GM12891 (cell line): ENCODE measurements around the gene SIGLEC9.

Source experiments
- DNase-seq: peaks from one replicate; pipeline ENCODE4 v3.0.0; 2011; ENCODE audit warnings: low spot score; ENCODE audit not compliant: insufficient read length
- FAIRE-seq: peaks from 2 replicates; lab custom pipeline; 2011; peaks lifted over from hg19 to GRCh38; lab: Jason Lieb, UNC
- PAX5 ChIP-seq: IDR thresholded peaks from 2 replicates; pipeline ENCODE4 v1.6.1; 2011; ENCODE audit warnings: low read length, moderate library complexity, mild to moderate bottlenecking; ENCODE audit not compliant: insufficient read depth, severe bottlenecking
- POLR2A ChIP-seq: IDR thresholded peaks from 2 replicates; pipeline ENCODE4 v1.6.1; 2011; ENCODE audit warnings: low read depth, low read length, control low read depth
- POLR2AphosphoS5 ChIP-seq: IDR thresholded peaks from 2 replicates; pipeline ENCODE4 v1.6.1; 2011; ENCODE audit warnings: low read depth, low read length, control low read depth
- POU2F2 ChIP-seq: IDR thresholded peaks from 2 replicates; pipeline ENCODE4 v1.6.1; 2011; ENCODE audit warnings: low read depth, mild to moderate bottlenecking, control low read depth, low read length, moderate library complexity
- SPI1 ChIP-seq: IDR thresholded peaks from 2 replicates; pipeline ENCODE4 v1.6.1; 2011; ENCODE audit warnings: low read depth, low read length, control low read depth
- TAF1 ChIP-seq: IDR thresholded peaks from 2 replicates; pipeline ENCODE4 v1.6.1; 2011; ENCODE audit warnings: low read depth, low read length, control low read depth

Gene SIGLEC9

DNA sequence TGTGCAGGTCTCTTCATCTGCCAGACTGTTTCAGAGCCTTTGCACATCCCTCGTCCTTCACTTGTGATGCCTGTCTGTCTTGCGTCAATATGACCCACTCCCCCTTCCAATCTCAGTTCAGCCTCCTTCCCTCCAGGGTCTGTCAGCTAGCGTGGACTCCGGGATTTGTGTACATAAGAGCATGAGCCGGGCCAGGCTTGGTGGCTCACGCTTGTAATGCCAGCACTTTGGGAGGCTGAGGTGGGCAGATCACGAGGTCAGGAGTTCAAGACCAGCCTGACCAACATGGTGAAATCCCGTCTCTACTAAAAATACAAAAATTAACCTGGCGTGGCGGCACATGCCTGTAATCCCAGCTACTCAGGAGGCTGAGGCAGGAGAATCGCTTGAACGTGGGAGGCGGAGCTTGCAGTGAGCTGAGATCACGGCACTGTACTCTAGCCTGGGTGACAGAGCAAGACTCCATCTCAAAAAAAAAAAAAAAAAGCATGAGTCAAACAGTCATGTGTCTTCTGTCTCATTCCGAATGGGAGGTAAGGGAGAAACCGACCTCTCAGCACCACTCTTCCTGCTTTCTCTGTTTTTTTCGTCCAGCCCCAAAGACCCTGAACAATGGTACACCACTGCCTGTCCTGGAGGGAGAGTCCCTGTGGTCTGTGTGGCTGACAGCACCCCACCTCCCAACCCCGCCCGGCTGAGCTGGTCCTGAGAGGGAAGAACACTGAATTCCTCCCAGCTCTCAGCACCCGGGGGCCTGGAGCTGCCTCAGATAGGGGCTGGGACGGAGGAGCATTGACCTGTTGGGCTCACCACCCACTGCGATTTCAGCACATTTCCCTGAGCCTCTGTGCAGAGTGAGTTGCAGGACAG lies 2.4 kb upstream of the SIGLEC9 start:
- FAIRE-seq: no peak
- TF ChIP-seq POLR2AphosphoS5 (no peak), POU2F2 (no peak), PAX5 (no peak), TAF1 (no peak), POLR2A (no peak), SPI1 (no peak)
- DNase-seq: no peak

DNA sequence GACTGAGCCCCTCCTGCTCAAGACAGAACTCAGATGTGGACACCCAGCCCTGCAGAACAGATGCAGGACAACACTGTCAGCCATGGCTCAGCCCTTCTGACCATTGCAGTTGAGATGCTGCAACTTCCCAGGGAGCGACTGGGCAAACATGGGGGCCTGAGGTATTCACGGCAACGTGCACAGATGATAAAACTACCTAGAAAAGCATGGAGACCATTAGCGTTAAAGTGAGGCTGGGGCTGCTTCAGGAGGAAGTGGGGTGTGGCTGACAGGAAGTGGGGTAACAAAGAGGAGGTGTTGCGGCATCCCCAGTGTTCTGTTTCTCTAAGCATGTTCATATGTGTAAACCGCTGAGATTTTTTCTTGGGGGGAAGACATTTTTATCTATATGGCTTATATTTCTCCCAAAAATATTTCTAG lies 1.3 kb upstream of the SIGLEC9 start:
- DNase-seq: no peak
- no peak for FAIRE-seq
- TF ChIP-seq PAX5 (no peak), POU2F2 (no peak), TAF1 (no peak), SPI1 (peak; percentile 47; the same call in 1 of the 2 replicates), POLR2A (no peak), POLR2AphosphoS5 (no peak)

DNA sequence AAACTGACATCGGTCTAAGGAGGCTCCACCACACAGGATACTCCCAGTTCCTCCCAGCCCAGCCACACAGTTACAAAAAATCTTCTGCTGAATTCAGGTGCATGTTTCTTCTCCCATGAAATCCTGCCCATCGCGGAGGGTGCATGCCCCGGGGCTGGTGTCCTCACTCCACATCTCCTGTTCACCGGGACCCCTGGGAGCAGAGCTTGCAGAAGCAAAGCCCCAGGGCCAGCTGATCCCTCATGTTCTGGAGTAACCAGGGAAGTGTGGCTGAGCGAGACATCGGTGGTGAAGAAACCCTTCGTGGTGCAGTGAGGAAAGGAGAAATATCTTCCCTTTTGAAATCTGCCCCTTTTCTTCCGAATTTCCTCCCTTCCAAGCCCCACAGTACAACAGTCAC lies 904 bp upstream of the SIGLEC9 start:
- no peak for FAIRE-seq
- no peak for DNase-seq

DNA sequence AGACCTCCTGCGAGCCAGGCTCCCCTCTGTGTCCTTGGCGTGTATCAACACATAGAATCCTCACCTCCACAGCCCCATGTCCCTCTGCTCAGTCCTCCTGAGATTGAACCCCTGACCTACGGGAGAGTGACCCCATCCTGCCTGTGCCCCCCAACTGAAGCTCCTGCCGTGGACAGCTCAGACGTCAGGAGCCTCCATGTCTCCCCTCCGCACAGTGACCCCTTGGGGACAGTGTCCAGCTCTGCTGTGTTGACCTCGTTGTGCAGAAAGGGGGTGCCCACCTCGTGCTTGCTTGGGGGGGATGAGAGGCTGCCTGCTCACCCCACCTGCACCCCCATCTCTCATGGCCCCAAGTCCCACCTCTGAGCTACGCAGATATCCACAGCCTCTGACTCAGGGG lies 490 bp upstream of the SIGLEC9 start:
- DNase-seq (no peak), FAIRE-seq (no peak)
- TF ChIP-seq SPI1 (no peak), POLR2A (no peak), POLR2AphosphoS5 (no peak), TAF1 (no peak), POU2F2 (no peak), PAX5 (no peak)

More for the DNA sequence above, 904 bp upstream of the SIGLEC9 start:
- TF ChIP-seq SPI1: no peak
- TF ChIP-seq POLR2A: no peak
- no peak for TF ChIP-seq POLR2AphosphoS5
- TF ChIP-seq TAF1: no peak
- TF ChIP-seq POU2F2: no peak
- TF ChIP-seq PAX5: no peak

DNA sequence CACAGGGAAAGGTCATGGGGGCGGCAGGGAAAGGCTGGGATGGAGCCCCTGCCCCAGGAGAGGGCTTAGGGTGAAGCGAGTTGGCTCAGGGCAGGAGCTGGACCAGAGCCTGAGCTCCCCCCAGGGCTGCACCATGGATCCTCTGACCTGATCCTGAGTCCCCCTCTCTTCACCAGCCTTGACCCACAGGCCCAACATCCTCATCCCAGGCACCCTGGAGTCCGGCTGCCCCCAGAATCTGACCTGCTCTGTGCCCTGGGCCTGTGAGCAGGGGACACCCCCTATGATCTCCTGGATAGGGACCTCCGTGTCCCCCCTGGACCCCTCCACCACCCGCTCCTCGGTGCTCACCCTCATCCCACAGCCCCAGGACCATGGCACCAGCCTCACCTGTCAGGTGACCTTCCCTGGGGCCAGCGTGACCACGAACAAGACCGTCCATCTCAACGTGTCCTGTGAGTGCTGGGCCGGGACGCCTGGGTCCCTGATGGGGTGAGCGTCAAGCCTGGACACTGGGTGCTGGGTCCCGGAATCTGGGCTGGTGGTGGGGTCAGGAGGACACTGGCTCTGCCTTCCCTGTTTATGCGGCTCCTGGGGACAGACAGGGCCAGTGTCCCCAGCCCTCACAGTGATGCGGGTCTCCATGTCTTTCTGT lies 842 bp downstream of the SIGLEC9 start:
- DNase-seq (no peak), FAIRE-seq (no peak)
- no peak for TF ChIP-seq TAF1

DNA sequence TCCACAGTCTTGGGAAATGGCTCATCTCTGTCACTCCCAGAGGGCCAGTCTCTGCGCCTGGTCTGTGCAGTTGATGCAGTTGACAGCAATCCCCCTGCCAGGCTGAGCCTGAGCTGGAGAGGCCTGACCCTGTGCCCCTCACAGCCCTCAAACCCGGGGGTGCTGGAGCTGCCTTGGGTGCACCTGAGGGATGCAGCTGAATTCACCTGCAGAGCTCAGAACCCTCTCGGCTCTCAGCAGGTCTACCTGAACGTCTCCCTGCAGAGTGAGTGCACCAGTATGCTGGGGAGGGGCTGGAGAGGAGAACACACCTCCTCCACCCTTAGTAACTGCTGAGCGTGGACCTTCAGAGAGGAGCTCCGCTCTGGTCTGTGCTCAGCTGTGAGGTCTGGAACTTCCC lies 2.3 kb downstream of the SIGLEC9 start:
- no peak for FAIRE-seq
- TF ChIP-seq PAX5 (no peak), POU2F2 (no peak), POLR2A (no peak), SPI1 (no peak)
- DNase-seq: no peak

DNA sequence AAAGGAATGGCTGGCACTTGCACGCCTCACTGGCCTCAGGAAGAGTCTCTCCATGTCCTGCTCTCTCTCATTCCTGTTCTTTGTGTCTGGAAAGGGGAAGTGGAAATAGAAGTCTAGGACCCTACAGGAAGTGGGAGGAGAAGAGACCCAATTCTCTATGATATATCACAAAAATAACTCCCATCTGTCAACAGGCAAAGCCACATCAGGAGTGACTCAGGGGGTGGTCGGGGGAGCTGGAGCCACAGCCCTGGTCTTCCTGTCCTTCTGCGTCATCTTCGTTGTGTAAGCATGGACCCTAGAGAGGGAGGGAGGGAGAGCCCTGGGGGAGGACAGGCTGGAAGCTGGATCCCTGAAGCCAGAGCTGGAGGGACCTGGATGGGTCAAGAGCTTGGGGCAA lies 3.0 kb downstream of the SIGLEC9 start:
- DNase-seq (no peak), FAIRE-seq (no peak)
- TF ChIP-seq POLR2A (no peak), SPI1 (peak; percentile 73)

DNA sequence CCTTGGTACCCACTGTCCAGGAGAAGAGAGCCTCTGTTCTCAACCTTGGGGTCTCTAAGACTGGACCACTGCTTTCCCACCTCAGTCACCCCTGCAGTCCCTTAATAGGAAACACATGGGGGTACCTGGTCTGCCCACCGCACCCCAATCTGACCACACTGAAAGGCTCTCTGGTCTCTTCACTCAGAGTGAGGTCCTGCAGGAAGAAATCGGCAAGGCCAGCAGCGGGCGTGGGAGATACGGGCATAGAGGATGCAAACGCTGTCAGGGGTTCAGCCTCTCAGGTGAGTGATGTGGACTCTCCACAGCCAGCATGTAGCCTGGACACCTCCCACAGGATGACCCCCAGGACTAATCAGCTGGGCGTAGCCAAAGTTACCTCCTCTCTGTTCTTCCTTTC lies 3.5 kb downstream of the SIGLEC9 start:
- FAIRE-seq: no peak
- DNase-seq: no peak
- no peak for TF ChIP-seq POLR2A
- TF ChIP-seq POU2F2: no peak
- no peak for TF ChIP-seq TAF1
- no peak for TF ChIP-seq POLR2AphosphoS5
- TF ChIP-seq PAX5: no peak
- no peak for TF ChIP-seq SPI1

DNA sequence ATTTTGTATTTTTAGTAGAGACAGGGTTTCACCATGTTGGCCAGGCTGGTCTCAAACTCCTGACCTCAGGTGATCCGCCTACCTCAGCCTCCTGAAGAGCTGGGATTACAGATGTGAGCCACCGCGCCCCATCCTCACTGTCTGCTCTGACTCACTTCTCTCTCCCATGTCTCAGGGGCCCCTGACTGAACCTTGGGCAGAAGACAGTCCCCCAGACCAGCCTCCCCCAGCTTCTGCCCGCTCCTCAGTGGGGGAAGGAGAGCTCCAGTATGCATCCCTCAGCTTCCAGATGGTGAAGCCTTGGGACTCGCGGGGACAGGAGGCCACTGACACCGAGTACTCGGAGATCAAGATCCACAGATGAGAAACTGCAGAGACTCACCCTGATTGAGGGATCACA lies 5.0 kb downstream of the SIGLEC9 start:
- no peak for TF ChIP-seq SPI1
- TF ChIP-seq TAF1: no peak
- TF ChIP-seq POLR2A: no peak
- no peak for TF ChIP-seq PAX5
- TF ChIP-seq POLR2AphosphoS5: no peak
- no peak for TF ChIP-seq POU2F2
- FAIRE-seq (no peak), DNase-seq (no peak)
